ES-I3 (cell line): ENCODE results near the gene C1orf21.

Experiments used
- H3K36me3 ChIP-seq: 2 replicates; pipeline ENCODE4 v1.6.1; 2013; ENCODE audit warnings: mild to moderate bottlenecking, low read length, control low read depth, moderate library complexity; ENCODE audit not compliant: insufficient read depth
- H3K4me1 ChIP-seq: 2 replicates; pipeline ENCODE4 v1.6.1; 2013; ENCODE audit warnings: mild to moderate bottlenecking, control low read depth, low read length; ENCODE audit not compliant: insufficient read depth
- H3K9ac ChIP-seq: 2 replicates; pipeline ENCODE4 v1.6.1; 2013; ENCODE audit warnings: low read depth, mild to moderate bottlenecking, low read length, moderate library complexity
- H3K9me3 ChIP-seq: 2 replicates; pipeline ENCODE4 v1.6.1; 2013; ENCODE audit warnings: mild to moderate bottlenecking, low read length, moderate library complexity; ENCODE audit not compliant: control insufficient read depth, insufficient read depth

The C1orf21 gene

DNA sequence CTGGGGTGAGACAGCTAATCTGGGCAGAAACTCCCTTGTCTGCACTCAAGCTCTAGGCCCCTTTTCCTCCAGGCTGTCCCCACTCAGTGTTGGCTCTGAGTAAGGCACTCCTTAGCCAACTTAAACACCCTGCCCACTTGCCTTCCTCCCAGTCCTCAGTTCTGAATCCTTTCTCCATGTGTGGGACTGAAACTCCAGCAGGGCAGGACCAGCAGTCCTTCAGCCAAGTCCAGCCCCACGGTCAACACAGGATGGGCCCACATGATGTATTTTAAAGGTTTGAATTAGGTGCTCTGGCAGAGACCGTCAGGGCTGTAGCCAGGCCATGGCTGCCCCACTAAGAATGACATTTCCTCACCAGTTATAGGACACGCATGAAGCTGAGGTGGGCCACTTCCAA, 260.0 kb downstream of the C1orf21 start:
- no peak overlapping the region for H3K9ac ChIP-seq

DNA sequence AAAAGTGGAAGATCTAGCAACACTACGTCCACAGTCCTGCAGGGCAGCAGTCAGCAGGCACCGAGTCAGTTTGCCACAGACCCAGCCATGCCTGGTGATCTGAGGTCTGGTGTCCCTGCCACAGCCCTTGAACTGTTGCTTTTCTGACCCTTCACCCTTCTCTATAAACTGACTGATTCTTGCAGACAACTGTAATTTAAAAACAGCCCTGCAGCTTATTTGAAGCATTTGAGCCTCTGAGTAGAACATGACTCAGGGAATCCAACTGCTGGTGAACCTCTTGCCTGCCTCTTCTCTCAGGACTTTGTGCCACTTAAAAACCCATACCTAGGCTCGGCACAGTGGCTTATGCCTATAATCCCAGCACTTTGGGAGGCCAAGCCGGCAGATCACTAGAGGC, 260.6 kb downstream of the C1orf21 start:
- H3K4me1 ChIP-seq, result no peaks in the 10 kb centered on the region
- no peaks in the 10 kb centered on the region for H3K36me3 ChIP-seq
- no peak overlapping the region for H3K9ac ChIP-seq
- H3K9me3 ChIP-seq, result peaks cover 4% of the 10 kb centered on the region; the same call in 1 of the 2 replicates

More for the DNA sequence above, 260.0 kb downstream of the C1orf21 start:
- H3K9me3 ChIP-seq, result peaks cover 4% of the 10 kb centered on the region; the same call in 1 of the 2 replicates
- H3K36me3 ChIP-seq, result no peaks in the 10 kb centered on the region
- H3K4me1 ChIP-seq, result no peaks in the 10 kb centered on the region

DNA sequence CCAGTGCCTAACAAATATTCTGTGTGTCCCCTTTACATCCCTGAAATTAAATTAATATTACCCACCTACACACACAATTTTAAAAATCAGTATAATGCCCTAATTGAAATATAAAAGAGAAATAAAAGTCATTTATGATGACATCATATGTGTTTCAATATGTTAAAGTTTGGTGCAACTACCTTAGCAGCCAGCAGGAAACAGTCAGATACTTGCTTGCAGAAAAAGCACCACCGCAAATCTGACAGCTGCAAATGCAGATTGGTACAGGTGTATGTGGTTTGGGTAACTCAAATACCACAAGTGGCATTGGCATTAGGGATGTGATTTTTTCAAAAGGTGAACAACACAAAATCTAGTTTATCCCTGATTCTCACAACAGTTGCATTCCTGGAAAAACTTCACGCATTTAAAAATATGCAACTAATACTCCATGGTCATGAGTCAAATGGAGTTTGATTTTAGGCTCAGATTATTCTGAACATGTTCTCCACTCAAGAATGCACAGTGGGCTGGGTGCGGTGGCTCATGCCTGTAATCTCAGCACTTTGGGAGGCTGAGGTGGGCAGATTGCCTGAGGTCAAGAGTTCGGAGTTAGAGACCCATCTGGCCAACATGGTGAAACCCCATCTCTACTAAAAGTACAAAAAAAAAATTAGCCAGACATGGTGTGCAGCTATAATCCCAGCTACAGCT, 261.5 kb downstream of the C1orf21 start:
- H3K9me3 ChIP-seq, result peaks cover 4% of the 10 kb centered on the region; the same call in 1 of the 2 replicates
- no peaks in the 10 kb centered on the region for H3K4me1 ChIP-seq
- no peaks in the 10 kb centered on the region for H3K36me3 ChIP-seq
- H3K9ac ChIP-seq, result no peak overlapping the region

DNA sequence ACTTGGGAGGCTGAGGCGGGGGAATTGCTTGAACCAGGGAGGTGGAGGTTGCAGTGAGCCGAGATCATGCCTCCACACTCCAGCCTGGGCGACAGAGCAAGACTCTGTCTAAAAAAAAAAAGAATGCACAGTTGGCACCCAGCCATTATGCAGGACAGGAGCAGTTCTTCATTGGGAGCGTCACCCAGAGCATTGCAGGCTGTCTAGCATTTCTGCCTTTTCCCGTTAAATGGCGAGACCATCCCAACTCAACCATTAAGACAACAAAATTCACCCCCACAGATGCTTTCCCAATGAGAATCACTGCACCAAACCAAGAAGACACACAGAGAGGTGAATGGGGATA, 262.0 kb downstream of the C1orf21 start:
- no peaks in the 10 kb centered on the region for H3K4me1 ChIP-seq
- H3K36me3 ChIP-seq, result no peaks in the 10 kb centered on the region
- no peak overlapping the region for H3K9ac ChIP-seq
- peaks cover 4% of the 10 kb centered on the region; the same call in 1 of the 2 replicates for H3K9me3 ChIP-seq

DNA sequence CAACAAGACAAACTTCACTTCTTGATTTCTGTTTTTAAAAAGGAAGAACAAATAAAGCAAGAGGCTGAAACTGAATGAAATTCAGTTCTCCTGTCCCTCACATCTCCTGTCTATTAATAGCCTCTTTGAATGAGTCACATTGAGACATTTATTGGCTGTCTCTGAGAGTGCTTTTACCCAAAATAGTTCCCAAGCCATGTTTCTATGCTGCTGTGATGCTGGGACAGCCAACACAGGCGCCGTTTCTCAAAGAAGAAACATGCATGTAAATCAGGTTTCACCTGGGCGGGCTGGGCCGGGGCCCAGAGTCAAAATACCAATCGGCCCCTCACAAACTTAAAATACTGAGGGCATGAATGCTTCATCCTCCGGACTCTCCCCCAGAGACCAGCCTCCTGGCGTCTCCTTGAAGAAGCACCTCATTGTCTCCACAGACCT, 262.6 kb downstream of the C1orf21 start:
- H3K4me1 ChIP-seq, result no peaks in the 10 kb centered on the region
- H3K9me3 ChIP-seq, result peaks cover 4% of the 10 kb centered on the region; the same call in 1 of the 2 replicates
- no peak overlapping the region for H3K9ac ChIP-seq
- no peaks in the 10 kb centered on the region for H3K36me3 ChIP-seq

DNA sequence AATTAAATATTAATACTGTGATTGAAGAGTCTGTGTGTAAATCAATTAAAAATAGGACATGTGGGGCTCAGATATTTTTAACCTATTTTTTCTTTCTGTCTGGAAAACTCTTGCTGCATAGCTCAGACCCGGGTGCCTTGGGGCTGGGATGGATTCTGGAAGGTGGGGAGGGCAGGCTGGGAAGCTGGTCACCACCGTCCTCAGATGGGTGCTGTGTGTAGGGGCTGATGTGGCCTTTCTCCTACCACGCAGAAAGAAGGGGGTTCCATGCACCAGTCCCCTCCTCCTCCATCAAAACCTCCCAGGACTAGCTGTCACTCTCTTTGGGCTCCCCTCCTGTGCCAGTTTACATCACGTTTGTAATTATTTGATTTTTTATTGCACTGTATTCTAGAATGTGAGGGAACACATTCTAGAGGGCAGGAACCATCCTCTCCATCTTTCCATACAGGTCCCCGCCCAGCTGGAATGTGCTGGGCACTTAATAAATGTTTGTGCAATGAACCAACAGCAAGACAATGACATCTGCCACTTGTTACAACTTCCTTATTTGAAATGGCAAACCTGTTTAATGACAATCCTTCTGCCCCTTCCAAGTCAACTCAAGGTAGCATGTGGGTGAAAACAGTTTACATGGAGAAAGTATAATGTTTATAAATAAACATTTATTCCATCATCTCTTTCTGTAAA, 263.5 kb downstream of the C1orf21 start:
- Histone ChIP-seq H3K9ac (no peak overlapping the region), H3K4me1 (no peaks in the 10 kb centered on the region), H3K36me3 (no peaks in the 10 kb centered on the region), H3K9me3 (peaks cover 4% of the 10 kb centered on the region; the same call in 1 of the 2 replicates)

DNA sequence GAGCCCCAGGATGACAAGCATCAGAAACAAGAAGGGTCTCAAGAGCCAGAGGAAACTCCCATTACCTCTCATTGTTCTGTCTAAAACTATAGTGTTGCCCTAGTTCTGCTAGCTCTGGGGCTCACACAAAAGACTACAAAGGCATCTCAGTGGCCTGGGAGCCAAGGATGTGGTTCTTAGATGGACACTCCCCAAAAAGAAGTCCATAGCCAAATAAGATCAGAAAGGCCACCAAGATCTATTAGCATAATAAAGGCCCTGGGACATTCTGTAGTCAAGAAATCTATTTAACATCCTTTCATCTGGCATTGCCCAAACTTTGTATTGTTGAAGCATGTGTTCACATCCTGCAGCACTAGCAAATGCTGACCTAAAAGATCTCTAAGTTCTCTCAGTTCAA, 268.4 kb downstream of the C1orf21 start:
- Histone ChIP-seq H3K9ac (no peak overlapping the region), H3K9me3 (peaks cover 4% of the 10 kb centered on the region; the same call in 1 of the 2 replicates), H3K36me3 (no peaks in the 10 kb centered on the region), H3K4me1 (no peaks in the 10 kb centered on the region)

DNA sequence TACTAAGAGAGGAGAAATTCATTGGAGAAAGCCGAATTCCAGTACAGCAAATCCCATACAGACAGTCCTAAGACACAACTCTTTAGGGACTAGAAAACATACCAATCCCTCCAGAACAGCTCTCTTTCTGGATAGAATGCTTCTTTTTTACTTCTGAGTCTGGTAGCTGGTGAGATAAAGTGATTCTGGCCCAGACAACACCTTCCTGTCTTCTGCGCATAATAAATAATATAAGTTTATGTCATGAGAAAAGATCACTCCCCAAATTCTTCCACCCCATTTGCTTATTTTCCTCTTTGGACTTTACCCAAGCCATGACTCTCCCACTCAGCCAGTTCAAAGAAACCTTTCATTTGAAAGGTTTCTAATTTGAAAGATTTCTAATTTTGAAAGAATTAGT, 269.4 kb downstream of the C1orf21 start:
- Histone ChIP-seq H3K9ac (no peak overlapping the region), H3K36me3 (no peaks in the 10 kb centered on the region), H3K9me3 (peaks cover 4% of the 10 kb centered on the region; the same call in 1 of the 2 replicates), H3K4me1 (no peaks in the 10 kb centered on the region)

DNA sequence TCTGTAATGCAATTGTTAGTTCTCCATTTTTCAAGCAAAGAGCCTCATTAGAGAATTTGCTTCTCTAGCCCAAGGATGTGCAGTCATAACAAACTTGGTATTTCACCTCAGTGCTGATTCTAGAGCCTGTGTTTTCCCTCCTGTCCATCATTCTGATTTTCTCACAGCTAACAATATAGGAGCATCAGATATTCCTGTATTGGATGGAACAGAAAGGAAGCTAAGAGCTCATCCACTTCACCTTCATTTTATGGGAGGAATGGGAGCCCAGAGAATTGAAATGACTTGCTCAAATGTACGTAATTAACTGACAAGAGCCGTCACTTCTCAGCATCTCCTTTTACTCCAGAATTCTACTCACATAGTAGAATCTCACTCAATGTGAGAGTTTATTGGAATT, 271.2 kb downstream of the C1orf21 start:
- Histone ChIP-seq H3K36me3 (no peaks in the 10 kb centered on the region), H3K9me3 (no peaks in the 10 kb centered on the region), H3K9ac (no peak overlapping the region), H3K4me1 (no peaks in the 10 kb centered on the region)

DNA sequence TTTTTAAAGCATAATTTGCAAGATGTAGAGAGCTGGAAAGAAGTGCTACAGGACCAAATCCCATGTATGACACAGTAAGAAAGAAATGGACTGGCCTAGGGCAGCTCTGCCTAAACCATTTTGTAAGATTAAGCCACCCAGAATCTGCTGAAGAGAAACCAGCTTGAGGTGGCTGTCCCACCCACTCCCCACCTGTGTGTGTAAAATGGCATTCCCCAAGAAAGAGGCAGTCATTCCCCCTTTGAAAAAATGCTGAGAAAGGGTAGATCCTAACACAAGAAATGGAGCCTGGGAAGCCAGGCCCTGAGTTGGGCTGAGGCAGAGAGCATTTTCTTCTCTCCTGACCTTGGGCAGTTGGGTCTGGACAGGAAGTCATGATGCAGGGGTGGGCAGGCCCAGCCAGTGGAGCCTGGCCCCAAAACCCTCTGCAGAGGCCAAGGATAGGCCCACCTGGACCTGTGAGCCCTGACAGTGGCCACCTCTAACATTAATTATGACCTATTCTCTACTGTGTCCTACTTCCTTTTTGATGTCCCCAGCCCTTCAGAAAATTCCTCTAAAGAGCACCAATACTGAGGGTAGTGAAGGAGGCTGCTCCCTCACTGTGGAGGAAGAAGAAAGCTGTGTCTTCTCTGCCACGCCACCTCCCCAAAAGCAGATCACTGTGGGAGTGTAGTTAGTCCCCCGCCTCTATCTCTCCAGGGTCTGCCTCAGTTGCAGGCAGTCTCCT, 273.8 kb downstream of the C1orf21 start:
- Histone ChIP-seq H3K36me3 (no peaks in the 10 kb centered on the region), H3K9me3 (no peaks in the 10 kb centered on the region), H3K9ac (no peak overlapping the region), H3K4me1 (no peaks in the 10 kb centered on the region)

DNA sequence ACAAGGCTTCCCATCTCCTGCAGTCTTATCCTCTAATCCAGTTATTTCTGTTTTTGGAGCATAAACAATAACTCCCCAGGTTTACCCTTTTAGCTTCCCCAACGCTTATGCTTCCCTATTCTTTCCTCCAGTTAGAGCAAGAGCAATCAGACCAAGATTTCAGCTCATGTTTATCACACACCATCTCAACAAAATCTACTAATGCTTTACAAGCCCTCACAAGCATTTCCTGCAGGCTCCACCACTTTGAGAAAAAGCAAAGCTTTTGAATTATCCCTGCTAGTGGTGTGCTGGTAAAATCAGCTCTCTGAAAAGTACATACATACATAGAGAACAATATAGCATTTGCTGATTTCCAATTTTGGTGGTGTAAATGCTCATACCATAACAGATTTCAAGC, 275.0 kb downstream of the C1orf21 start:
- Histone ChIP-seq H3K9me3 (no peaks in the 10 kb centered on the region), H3K9ac (no peak overlapping the region), H3K4me1 (no peaks in the 10 kb centered on the region), H3K36me3 (no peaks in the 10 kb centered on the region)

DNA sequence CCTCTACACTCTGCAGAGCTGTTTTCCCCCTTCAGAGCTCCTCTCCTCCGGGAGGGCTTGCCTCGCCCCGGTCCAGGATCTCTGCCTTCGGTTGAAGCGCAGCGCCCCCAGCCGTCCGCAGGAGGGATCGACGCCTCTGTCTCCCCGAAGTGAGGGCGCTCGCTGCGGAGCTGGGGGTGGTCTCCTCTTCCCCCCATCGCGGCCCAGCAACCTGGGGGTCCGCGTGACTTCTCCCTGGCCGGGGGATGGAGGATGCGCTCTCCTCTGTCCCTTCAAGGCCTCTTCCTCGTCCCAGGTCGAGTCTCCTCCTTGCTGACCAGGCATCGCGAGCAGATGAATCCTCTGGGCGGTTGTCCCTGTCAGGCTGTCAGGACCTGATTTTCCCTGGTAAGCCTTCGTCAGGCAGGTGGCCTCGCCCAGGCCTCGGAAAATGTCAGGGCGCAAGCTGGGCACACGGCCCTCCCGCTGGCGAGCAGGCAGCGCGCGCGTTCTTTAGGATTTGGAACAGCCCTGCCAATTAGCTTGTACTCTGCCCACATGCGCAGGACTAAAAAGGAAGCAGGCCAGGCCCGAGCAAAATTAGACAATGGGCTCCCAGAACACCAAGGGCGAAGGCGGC, 277.3 kb downstream of the C1orf21 start:
- Histone ChIP-seq H3K4me1 (peaks cover 6% of the 10 kb centered on the region), H3K9ac (peak overlapping the region; percentile 39; the same call in 1 of the 2 replicates), H3K9me3 (no peaks in the 10 kb centered on the region), H3K36me3 (no peaks in the 10 kb centered on the region)

DNA sequence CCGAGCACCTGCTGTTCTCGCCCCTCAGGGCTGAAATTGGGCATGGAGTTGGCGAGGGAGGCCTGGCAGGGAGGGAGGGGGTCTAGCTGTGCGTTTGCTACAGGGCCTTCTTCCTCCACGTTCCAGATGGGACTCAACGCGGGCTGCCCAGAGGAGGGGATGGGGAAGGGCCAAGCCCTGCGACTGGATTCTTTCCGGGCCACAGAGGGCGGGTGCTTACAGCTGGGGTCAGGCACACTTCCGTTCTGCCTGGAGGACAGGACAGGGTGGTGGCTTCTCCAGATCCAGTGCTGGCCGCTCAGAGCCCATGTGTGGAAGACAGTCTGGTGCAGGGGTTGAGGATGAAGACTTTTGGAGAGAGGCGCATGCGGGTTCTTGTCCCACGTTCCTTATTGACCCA, 277.8 kb downstream of the C1orf21 start:
- no peaks in the 10 kb centered on the region for H3K36me3 ChIP-seq
- H3K4me1 ChIP-seq, result peaks cover 11% of the 10 kb centered on the region
- H3K9me3 ChIP-seq, result no peaks in the 10 kb centered on the region
- peak overlapping the region; percentile 39; the same call in 1 of the 2 replicates for H3K9ac ChIP-seq

DNA sequence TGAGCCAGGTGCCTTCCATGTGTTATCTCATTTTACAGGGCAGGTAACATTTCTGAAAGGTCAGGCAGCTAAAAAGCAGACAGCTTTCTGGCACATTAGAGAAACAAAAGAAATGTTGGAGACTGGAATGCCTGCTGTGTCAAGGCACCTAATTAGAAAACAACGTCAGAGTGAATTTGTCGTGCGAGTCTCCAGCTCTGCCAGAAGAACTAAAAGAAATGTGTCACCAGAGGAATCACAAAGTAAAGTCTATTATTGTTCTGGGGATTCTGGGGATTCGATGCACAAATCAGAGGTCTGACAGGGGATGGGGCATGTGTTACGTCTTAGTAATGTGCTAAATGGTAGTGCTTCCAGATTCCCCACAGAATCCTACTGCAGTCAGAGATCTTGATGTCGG, 278.5 kb downstream of the C1orf21 start:
- peaks cover 16% of the 10 kb centered on the region for H3K4me1 ChIP-seq
- H3K9me3 ChIP-seq, result no peaks in the 10 kb centered on the region
- no peak overlapping the region for H3K9ac ChIP-seq
- H3K36me3 ChIP-seq, result no peaks in the 10 kb centered on the region
